ENCODE measurements around the gene CDC25A. TPM values are rescaled to one million over a fixed set of nuclear protein-coding genes. Genes with fewer than 3 reads are reported as not detected.

Gene CDC25A
- total RNA-seq, 1 donor from 2014 or later, result 20.5 TPM

GRCh38 chr3:48143567-48143966 is 44.6 kb downstream of the CDC25A start:
- no peaks in the 10 kb centered on the region for H3K27me3 Mint-ChIP-seq
- no peaks in the 10 kb centered on the region for H3K36me3 Mint-ChIP-seq (ENCODE audit: insufficient read depth)
- H3K4me3 Mint-ChIP-seq (ENCODE audit: low read depth), result no peak overlapping the region
- TF ChIP-seq, protein P1, sequence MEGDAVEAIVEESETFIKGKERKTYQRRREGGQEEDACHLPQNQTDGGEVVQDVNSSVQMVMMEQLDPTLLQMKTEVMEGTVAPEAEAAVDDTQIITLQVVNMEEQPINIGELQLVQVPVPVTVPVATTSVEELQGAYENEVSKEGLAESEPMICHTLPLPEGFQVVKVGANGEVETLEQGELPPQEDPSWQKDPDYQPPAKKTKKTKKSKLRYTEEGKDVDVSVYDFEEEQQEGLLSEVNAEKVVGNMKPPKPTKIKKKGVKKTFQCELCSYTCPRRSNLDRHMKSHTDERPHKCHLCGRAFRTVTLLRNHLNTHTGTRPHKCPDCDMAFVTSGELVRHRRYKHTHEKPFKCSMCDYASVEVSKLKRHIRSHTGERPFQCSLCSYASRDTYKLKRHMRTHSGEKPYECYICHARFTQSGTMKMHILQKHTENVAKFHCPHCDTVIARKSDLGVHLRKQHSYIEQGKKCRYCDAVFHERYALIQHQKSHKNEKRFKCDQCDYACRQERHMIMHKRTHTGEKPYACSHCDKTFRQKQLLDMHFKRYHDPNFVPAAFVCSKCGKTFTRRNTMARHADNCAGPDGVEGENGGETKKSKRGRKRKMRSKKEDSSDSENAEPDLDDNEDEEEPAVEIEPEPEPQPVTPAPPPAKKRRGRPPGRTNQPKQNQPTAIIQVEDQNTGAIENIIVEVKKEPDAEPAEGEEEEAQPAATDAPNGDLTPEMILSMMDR (IDR thresholded peaks at IDR 0.05; ENCODE audit: unreplicated experiment), result no peak
- H3K27ac Mint-ChIP-seq, result no peak overlapping the region
- no peak for DNase-seq (ENCODE audit: low spot score, unreplicated experiment)
- H3K4me1 Mint-ChIP-seq (ENCODE audit: low read depth), result peaks cover 1% of the 10 kb centered on the region
- no peaks in the 10 kb centered on the region for H3K9me3 Mint-ChIP-seq (ENCODE audit: low read depth)

DNA sequence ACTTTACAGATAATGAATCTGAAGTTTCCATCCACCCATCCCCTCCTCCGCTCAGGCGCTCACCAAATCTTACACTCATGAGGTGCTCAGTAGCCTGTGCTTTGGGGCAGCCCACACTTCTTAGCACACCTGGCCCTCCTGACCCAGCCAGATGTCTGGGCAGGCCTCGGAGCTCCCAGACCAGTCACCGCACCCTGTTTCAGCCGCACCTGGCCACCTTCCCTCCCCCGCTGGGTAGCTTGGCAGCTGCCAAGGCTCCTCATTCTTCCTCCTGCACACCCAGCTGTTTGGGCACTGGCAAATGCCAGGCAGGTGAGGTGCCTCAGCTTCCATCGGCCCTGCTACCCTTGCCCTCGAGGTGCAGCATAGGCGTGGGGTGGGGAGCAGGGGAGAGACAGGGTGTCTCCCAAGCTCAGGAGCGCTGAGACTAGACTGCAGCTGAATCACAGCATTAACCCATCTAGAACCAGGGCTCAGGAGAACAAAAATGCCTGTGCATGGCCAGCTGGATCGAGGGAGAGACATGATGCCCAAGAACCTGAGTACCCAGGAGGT is 45.8 kb downstream of the CDC25A start:
- no peak overlapping the region for H3K27ac Mint-ChIP-seq
- no peak for DNase-seq (ENCODE audit: low spot score, unreplicated experiment)
- no peaks in the 10 kb centered on the region for H3K27me3 Mint-ChIP-seq
- H3K4me3 Mint-ChIP-seq (ENCODE audit: low read depth), result no peak overlapping the region
- no peaks in the 10 kb centered on the region for H3K36me3 Mint-ChIP-seq (ENCODE audit: insufficient read depth)
- TF ChIP-seq, protein P1 (IDR thresholded peaks at IDR 0.05; ENCODE audit: unreplicated experiment), result no peak
- H3K9me3 Mint-ChIP-seq (ENCODE audit: low read depth), result no peaks in the 10 kb centered on the region
- peaks cover 1% of the 10 kb centered on the region for H3K4me1 Mint-ChIP-seq (ENCODE audit: low read depth)

DNA sequence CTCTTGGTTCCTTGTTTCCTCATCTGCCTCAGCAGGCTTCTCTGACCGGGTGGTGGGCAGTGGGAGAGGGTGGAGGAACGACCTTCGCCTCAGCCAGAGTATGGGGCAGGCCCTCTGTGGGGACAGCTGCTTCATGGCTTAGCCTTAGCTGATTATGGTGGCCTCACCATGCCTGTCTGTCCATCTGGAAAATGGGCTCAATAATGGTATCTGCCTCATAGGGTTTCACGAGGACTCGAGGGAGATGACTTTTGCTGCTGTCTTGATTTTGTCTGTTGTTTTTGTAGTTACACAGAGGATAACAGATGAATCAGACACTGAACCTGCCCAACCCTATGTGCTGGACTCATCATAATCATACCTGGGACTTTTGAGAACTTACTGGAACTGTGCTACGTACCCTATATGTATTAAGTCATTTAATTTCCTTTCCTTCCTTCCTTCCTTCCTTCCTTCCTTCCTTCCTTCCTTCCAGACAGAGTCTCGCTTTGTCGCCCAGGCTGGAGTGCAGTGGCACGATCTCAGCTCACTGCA is 46.5 kb downstream of the CDC25A start:
- peaks cover 1% of the 10 kb centered on the region for H3K4me1 Mint-ChIP-seq (ENCODE audit: low read depth)
- no peaks in the 10 kb centered on the region for H3K9me3 Mint-ChIP-seq (ENCODE audit: low read depth)
- no peak for DNase-seq (ENCODE audit: low spot score, unreplicated experiment)
- no peak overlapping the region for H3K27ac Mint-ChIP-seq
- H3K36me3 Mint-ChIP-seq (ENCODE audit: insufficient read depth), result no peaks in the 10 kb centered on the region
- H3K4me3 Mint-ChIP-seq (ENCODE audit: low read depth), result no peak overlapping the region
- TF ChIP-seq, protein P1 (IDR thresholded peaks at IDR 0.05; ENCODE audit: unreplicated experiment), result no peak
- no peaks in the 10 kb centered on the region for H3K27me3 Mint-ChIP-seq

DNA sequence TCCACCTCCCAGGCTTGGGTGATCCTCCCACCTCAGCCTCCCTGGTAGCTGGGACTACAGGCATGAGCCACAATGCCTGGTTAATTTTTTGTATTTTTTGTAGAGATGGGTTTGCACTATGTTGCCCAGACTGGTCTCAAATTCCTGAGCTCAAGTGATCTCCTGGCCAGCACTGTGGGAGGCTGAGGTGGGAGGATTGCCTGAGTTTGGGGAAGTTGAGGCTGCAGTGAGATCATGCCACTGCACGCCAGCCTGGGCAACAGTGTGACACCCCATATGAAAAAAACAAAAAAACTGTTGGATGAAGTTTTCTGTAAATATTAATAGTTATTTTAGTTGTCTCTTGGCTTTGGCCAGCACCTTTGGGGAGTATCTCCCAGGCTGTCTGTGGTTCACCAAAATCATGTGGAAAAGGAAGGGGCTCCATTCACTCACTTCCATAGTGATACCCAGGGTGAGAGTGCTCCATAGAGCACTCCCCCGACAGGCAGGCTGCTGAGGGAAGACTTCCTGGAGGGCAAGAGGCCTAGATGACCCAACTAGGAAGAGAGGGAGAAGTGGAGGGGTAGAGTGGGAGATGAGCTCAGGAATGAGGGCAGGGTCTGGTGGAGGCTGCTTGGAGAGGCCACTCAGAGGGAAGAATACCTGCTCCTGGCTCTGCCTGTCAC is 47.1 kb downstream of the CDC25A start:
- H3K4me3 Mint-ChIP-seq (ENCODE audit: low read depth), result no peak overlapping the region
- H3K4me1 Mint-ChIP-seq (ENCODE audit: low read depth), result peaks cover 1% of the 10 kb centered on the region
- TF ChIP-seq, protein P1 (IDR thresholded peaks at IDR 0.05; ENCODE audit: unreplicated experiment), result no peak
- H3K9me3 Mint-ChIP-seq (ENCODE audit: low read depth), result no peaks in the 10 kb centered on the region
- no peaks in the 10 kb centered on the region for H3K36me3 Mint-ChIP-seq (ENCODE audit: insufficient read depth)
- DNase-seq (ENCODE audit: low spot score, unreplicated experiment), result no peak
- no peaks in the 10 kb centered on the region for H3K27me3 Mint-ChIP-seq
- no peak overlapping the region for H3K27ac Mint-ChIP-seq

- H3K4me3 Mint-ChIP-seq (ENCODE audit: low read depth), result no peak overlapping the region
- H3K27ac Mint-ChIP-seq, result peak overlapping the region; percentile 65
These were observed 47.9 kb downstream of the CDC25A start for GRCh38 chr3:48140336-48140757.

More at GRCh38 chr3:48140336-48140757, 47.9 kb downstream of the CDC25A start:
- Mint-ChIP-seq H3K4me1 (ENCODE audit: low read depth) (peaks cover 1% of the 10 kb centered on the region), H3K9me3 (ENCODE audit: low read depth) (no peaks in the 10 kb centered on the region), H3K36me3 (ENCODE audit: insufficient read depth) (no peaks in the 10 kb centered on the region), H3K27me3 (no peaks in the 10 kb centered on the region)
- no peak for DNase-seq (ENCODE audit: low spot score, unreplicated experiment)
- TF ChIP-seq, protein P1 (IDR thresholded peaks at IDR 0.05; ENCODE audit: unreplicated experiment), result no peak
